Measurements from ENCODE around the gene TRIP10.

Gene TRIP10

GRCh38 chr19:6716610-6716970 lies 22.9 kb upstream of the TRIP10 start:
- TF ChIP-seq CTCF (IDR thresholded peaks at IDR 0.05), result no peak

GRCh38 chr19:6717036-6717435 lies 22.4 kb upstream of the TRIP10 start:
- DNase-seq (ENCODE audit: low spot score), result no peak
- no peak overlapping the region for H3K27ac ChIP-seq
- no peak for TF ChIP-seq CTCF (IDR thresholded peaks at IDR 0.05)

More at GRCh38 chr19:6716610-6716970, 22.9 kb upstream of the TRIP10 start:
- DNase-seq (ENCODE audit: low spot score), result no peak
- Histone ChIP-seq H3K27ac (no peak overlapping the region), H3K4me3 (no peak overlapping the region)

GRCh38 chr19:6717441-6717971 lies 22.0 kb upstream of the TRIP10 start:
- H3K27ac ChIP-seq, result no peak overlapping the region
- no peak overlapping the region for H3K4me3 ChIP-seq
- no peak for DNase-seq (ENCODE audit: low spot score)
- no peak for TF ChIP-seq CTCF (IDR thresholded peaks at IDR 0.05)

More at GRCh38 chr19:6717036-6717435, 22.4 kb upstream of the TRIP10 start:
- H3K4me3 ChIP-seq, result no peak overlapping the region

- no peak for TF ChIP-seq CTCF (IDR thresholded peaks at IDR 0.05)
- Histone ChIP-seq H3K4me3 (no peak overlapping the region), H3K27ac (no peak overlapping the region)
- no peak for DNase-seq (ENCODE audit: low spot score)
Observed at GRCh38 chr19:6718111-6718740, 21.3 kb upstream of the TRIP10 start.

- peak overlapping the region in 1 of 2 donors; percentile 17 for H3K27ac ChIP-seq
- H3K4me3 ChIP-seq, result peak overlapping the region; percentile 48
- no peak for DNase-seq (ENCODE audit: low spot score)
- no peak for TF ChIP-seq CTCF (IDR thresholded peaks at IDR 0.05)
Observed at GRCh38 chr19:6718741-6719539, 20.5 kb upstream of the TRIP10 start.

- no peak for TF ChIP-seq CTCF (IDR thresholded peaks at IDR 0.05)
- Histone ChIP-seq H3K4me3 (peak overlapping the region; percentile 48), H3K27ac (peak overlapping the region in 1 of 2 donors; percentile 17)
Observed at GRCh38 chr19:6719540-6719861, 20.0 kb upstream of the TRIP10 start.

DNA sequence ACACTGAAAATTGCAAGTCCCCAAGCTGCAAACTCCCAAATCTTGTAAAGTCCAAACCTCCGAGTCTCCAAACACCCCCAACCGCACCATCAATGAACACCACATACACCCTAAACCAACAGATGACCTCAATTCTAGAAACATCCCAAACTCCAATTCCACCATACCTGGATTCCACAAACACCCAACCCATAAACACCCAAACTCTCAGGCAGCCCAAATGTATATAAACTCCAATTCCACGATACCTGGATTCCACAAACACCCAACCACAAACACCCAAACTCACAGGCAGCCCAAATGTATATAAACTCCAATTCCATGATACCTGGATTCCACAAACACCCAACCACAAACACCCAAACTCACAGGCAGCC lies 19.5 kb upstream of the TRIP10 start:
- no peak for TF ChIP-seq CTCF (IDR thresholded peaks at IDR 0.05)
- no peak for DNase-seq (ENCODE audit: low spot score)
- H3K27ac ChIP-seq, result peak overlapping the region in 1 of 2 donors; percentile 47
- peak overlapping the region; percentile 48 for H3K4me3 ChIP-seq

More at GRCh38 chr19:6719540-6719861, 20.0 kb upstream of the TRIP10 start:
- DNase-seq (ENCODE audit: low spot score), result no peak

All from coronary artery (tissue), 2 donors.